GM21825 (cell line): ENCODE results near the gene MAP6.

Experiments used
- ATAC-seq: cut with Tn5 transposase; IDR thresholded peaks from one replicate; pipeline ENCODE4 v1.9.1; 2021; ENCODE audit warnings: mild to moderate bottlenecking, moderate library complexity; ENCODE audit not compliant: unreplicated experiment

MAP6 gene

DNA sequence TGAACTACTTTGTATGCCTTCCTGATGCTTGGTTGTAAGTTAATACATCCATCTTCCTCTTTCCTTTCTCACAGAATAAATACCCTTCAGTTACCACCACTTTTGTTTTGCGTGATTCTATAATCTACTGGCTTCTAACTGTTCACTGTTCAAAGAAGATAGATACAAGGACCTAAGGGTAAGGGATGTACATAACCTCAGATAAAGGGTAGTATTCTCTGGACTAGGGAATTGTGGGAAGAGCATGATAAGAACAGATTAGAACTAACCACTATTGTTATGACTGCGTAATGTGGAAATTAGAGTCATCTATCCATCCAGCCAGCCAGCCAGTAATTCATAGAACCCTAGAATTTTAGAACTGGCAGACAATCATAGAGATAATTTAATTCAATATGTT, 36.4 kb downstream of the MAP6 start:
- no peak for ATAC-seq

- no peak for ATAC-seq
Measured at GRCh38 chr11:75631086-75631730, 37.6 kb downstream of the MAP6 start.

DNA sequence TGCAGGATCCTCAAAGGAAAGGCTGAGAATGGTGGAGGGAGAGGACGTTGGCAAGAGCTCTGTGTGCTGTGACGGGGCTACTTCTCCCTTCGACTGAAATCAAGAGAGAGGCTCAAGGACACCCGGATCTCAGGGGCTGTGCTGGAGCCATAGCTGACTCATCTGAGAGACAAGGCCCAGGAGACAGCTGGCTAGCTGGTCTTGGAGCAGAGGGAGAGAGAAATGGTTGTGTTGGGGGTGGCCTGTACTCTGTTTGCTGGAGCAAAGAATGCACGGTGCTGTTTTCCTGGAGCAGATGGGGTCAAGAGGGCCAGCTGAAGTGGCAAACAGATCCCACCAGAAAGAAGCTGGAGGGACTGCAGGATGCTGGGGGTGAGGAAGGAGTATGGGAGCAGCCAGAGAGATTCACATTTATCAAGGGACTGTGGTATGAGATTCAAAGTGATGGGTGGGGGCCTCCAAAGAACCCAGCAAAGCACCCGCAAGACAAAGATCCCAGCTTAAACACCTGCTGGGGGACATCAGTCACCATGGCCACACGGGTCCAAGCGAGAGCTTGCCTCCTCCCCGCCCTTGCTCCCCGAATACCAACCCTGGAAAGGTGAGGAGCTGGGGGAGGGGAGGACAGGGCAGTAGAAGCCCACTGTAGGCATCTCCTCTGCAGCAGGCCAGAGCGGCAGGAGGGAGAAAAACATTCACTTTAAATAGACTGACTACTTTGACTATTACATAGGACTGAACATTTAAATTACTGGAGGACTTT, 40.8 kb downstream of the MAP6 start:
- ATAC-seq: no peak

DNA sequence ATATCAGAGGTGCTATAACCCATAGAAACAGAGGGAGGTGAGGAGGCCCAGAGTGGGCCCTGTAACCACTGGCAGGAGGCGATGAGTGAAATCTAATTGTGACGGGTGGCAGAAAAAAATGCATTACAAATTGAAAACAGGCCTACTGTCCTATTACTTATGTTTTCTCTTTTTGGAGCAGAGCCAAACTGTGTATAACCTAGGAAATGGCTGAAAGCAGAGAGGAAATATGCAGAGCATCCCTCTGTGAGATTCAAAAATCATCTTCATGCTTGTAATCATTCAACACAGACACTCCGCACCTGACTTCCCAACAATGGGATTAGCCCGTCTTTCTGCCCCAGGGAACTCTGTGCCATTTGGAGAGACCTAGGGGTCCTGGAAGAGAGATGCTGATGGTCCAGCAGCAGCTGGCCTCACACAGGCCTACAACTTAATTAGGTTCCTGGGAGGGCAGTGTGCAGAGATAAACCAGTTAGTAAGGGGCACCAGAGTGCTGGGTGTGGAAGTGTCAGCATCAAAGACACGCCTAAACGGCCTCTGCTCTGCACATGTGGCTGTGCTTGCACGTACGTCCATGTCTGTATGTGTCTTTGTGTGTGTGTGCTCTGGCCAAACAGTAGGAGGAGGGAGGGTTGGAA, 41.8 kb downstream of the MAP6 start:
- no peak for ATAC-seq

DNA sequence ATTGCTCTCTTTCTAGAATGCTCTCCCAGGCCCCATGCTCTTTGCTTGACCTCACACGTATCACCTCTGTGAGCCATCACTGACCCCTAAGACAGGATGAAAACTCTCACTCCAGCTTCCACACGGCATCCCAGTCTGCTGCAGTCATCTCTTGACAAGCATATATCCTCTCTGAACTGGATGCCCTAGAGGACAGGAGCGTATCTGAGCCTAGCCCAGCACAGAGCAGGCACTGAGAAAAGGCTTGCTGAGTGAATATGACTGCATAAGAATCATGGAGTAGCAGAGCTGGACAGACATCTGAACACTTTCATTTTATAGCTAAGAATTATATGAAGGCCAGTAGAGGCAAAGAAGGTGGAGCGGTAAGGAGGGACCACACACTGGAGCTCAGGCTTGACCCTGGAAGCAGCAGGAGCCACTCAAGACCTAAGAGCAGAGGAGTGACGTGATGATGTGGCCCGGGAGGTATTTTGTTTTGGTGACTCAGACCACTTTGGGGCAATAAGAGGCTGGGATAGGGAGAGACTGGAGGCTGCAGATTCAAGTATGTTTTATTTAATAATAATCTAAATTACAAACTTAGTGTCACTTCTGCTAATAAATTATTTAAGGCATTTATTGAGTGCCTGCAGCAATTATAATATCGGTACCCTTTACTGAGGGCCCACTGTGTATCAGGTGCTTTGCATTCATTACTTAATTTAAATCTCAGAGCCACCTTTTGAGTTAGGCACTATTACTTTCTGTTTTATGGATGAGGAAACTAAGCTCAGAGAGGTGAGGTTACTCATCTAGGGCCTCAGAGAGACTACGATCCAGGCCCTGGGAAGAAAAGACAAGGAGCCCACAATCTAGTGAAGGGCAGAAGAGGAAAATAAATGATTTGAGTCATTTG, 42.6 kb downstream of the MAP6 start:
- no peak for ATAC-seq

DNA sequence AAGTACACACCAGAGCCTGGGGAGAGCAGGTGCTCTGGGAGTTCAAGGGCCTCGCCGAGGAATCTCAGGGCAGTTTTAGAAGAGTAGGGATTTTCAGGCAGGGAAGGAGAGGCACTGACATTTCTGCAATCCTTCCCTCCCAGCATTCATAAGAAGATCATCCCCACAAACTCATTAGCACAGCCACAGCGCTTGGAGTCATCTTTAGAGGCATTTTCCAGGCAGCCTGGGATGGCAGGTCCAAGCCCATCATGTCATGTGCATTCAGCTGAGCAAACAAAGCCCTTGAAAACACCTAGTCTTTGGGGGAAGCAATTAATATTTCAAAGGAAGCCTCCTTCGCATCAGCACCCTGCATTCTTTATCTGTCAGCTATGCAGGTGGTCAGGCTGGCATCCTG, 43.8 kb downstream of the MAP6 start:
- ATAC-seq: no peak

DNA sequence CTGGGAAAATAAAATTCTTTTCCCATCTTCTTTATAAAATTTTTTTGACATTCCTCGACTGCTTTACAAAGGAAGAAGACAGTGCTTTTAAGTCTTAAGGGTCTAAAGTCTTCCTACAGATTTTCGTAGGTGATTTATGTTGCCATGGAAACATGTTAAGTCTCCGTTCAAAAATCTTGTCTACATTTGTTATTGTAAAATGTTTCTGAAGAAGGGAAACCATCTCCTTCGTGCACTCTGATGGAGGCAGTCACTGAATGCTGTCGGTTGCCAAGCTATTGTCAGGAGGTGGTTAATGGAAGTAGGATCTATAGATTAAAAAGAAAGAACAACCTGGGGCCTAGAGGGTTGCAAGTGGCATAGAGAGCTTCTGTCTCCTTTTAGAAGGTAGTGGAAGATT, 52.6 kb downstream of the MAP6 start:
- ATAC-seq: no peak

- ATAC-seq: no peak
Measured at GRCh38 chr11:75615751-75616150, 53.1 kb downstream of the MAP6 start.

- no peak for ATAC-seq
Measured at GRCh38 chr11:75611823-75612222, 57.0 kb downstream of the MAP6 start.

GRCh38 chr11:75606099-75606498, 62.7 kb downstream of the MAP6 start:
- ATAC-seq: no peak

DNA sequence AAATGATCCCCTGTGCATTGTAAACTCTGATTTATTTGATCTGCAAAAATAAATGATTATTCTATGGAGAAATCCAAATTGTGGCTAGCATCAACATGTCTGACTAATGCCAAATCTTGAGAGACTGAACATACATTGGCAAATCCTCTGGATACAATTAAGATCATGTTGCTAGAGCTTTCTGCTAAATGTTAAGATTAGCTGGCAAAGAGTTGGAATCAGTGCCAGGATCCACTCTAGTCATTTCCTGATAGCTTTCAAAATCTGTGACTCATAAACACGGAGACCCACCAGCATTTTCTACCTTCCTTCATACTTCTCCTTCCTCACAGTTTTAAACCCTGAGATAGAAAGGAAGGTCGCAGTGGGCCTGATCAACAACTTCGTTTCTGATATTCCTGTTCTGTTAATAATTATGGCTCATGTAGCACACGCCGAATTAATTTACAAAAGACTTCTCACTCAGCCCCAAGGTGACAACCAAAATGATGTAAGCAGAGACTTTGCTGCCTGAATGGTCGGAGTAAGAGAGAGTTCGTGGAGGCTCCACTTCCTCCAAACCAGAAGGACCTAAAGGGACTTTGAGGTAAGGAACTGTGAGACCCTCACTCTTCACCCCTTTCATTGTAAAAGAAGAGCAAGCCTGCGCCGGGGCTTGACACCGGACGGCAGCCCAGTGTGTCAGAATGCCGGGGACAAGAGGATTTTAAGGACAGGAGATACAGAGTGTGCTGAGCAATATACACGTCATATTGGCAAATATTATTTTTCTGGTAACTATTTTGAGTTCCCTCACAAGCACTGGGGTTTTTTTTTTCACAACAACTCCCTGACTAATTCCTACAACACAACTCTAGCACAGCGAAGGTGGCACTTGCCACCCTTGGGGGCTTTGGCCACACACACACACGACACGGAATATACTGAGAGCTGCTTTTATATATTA, 64.8 kb downstream of the MAP6 start:
- no peak for ATAC-seq

DNA sequence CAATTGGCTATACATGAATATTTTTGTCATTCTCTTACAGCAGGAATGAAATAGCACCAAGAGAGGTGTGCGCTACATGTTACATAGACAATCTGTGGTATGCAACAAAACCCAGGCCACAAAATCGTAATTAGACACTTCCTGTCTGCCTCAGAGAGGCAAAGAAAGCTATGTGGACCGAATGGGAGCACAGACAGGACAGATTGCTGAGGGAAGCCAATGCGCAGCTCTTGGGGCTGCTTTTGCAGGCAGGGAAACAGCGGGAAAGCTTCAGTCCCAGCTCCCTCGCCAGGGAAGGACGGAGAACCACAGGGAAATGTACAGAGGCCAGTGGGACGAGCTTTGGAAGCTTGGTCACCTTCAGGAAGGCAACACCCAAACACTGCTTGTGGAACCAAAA, 65.9 kb downstream of the MAP6 start:
- ATAC-seq: no peak

DNA sequence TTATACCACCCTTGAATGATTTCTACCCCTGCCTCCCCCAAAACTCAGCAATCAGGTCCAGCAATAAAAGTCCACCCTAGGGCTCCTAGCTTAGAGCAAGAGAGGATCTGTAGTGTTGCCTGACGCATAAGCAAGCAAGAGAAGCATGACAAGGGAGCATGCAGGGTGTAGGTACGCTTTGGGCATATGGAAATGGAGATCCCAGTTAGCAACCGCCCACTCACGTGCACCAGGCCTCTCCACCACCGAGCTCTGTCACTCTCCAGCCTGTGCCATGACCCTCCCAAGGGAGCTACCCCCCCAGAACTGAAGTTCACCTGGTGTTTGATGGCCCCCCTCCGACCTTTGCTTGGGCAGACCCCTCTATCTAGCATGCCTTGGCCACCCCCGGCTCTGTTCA, 67.3 kb downstream of the MAP6 start:
- ATAC-seq: no peak

- no peak for ATAC-seq
Measured at GRCh38 chr11:75600356-75600755, 68.5 kb downstream of the MAP6 start.

- ATAC-seq: no peak
Measured at GRCh38 chr11:75598900-75599299, 69.9 kb downstream of the MAP6 start.

DNA sequence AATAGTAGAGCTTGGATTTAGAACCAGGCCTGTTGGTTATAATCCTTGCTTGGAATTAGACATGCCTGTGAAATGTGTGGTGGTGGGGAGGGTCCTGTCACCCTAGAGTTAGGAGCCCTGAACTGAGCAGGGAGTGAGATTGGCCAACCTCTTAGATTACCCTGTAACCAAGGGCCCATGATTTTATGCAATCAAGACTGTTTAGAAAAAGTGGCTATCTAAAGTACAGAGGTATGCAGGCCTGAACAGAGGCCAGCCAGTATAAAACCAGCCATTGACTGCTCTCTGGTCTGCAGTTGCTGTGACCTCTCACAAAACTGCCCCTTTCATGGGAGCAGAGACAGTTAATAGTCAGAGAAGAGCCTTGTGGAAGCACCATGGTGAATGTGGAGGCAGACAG, 70.6 kb downstream of the MAP6 start:
- no peak for ATAC-seq

DNA sequence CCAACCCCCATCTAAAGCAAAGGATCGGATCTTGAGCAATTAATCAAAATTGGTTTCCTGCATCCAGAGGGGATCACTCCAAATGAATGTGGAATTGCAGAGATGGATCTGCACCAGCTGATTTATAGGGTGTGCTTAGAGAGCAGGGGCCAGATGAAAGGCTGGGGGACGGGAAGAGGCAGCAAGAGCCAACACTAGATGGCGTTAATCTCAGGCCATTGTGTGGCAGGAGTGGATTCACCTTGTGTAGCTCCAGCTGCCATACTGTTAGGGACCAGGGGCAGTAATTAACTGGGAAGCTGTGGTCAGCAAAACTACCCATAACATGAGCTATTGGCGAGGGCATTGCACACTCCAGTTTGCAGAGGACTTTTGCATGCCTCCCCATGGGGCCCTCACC, 71.2 kb downstream of the MAP6 start:
- ATAC-seq: no peak

DNA sequence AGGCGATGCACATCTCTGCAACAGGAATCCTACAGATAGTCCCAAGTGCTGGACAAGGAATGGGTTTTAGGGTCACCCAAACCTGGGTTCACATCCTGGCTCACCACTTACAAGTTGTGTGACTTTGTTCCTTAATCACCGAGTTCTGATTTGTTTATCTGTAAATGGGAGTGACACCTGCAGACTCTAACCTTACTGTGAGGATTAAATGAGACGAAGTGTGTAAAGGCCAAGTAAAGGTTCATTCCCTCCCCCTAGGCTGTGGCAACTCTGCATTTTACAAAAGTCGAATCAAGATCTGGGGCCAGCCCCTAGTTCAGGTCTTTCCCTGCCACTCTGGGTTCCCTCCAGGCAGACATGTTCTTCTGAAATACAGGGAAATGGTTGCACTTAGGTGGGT, 71.9 kb downstream of the MAP6 start:
- ATAC-seq: no peak

- ATAC-seq: no peak
Measured at GRCh38 chr11:75595429-75595828, 73.4 kb downstream of the MAP6 start.

DNA sequence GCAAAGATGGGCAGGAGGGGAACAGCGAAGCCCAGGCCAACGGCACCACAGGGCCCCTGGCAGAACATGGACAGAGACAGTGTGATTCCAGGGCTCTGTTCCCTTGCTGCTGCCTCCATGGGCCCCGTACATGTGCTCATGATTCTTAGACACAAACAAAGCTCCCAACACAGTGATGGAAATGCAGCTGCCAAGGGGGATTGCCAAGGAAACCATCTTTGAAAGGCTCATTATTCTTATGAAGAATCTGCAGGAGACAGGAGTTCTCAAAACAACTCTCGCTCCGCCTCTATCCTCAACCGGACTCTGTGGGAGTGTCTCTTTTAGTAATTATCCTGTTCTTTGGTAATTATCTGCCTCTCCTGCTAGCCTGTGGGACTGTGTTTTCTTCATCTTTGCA, 74.6 kb downstream of the MAP6 start:
- no peak for ATAC-seq
